BLaER1 (cell line): ENCODE measurements around the gene USP33.
"Not testable (repeated sequence)": the region's sequence is repeated elsewhere in the genome, so short reads cannot be mapped to it uniquely, and the experiment has no call there.

Experiments used
- H3K27ac ChIP-seq: shearing (Covaris generic); formaldehyde crosslinking; 2 replicates; pipeline ENCODE4 v1.8.1; 2022
- H3K27me3 ChIP-seq: shearing (Covaris generic); formaldehyde crosslinking; 2 replicates; pipeline ENCODE4 v1.8.1; 2022
- H3K36me3 ChIP-seq: shearing (Covaris generic); formaldehyde crosslinking; 2 replicates; pipeline ENCODE4 v1.8.1; 2022
- H3K4me1 ChIP-seq: shearing (Covaris generic); formaldehyde crosslinking; 2 replicates; pipeline ENCODE4 v1.8.1; 2022
- H3K4me2 ChIP-seq: shearing (Covaris generic); formaldehyde crosslinking; 2 replicates; pipeline ENCODE4 v1.8.1; 2022
- H3K4me3 ChIP-seq: shearing (Covaris generic); formaldehyde crosslinking; 2 replicates; pipeline ENCODE4 v1.8.1; 2022
- H3K9ac ChIP-seq: shearing (Covaris generic); formaldehyde crosslinking; 2 replicates; pipeline ENCODE4 v1.8.1; 2022
- H3K9me3 ChIP-seq: shearing (Covaris generic); formaldehyde crosslinking; 2 replicates; pipeline ENCODE4 v1.8.1; 2022
- H4K20me1 ChIP-seq: shearing (Covaris generic); formaldehyde crosslinking; 2 replicates; pipeline ENCODE4 v1.8.1; 2022
- Cebpa-rat ChIP-seq: shearing (Covaris generic); IDR thresholded peaks from 2 replicates; pipeline ENCODE4 v1.8.1; 2022

The USP33 gene

GRCh38 chr1:77759071-77760028 is at the start of gene USP33:
Gene USP33, minus strand, starts transcription at chr1:77759852. Its CDS starts 18,155 bp downstream, at chr1:77741697.
- H3K27ac ChIP-seq = peak within 1 kb of the TSS; percentile 93

DNA sequence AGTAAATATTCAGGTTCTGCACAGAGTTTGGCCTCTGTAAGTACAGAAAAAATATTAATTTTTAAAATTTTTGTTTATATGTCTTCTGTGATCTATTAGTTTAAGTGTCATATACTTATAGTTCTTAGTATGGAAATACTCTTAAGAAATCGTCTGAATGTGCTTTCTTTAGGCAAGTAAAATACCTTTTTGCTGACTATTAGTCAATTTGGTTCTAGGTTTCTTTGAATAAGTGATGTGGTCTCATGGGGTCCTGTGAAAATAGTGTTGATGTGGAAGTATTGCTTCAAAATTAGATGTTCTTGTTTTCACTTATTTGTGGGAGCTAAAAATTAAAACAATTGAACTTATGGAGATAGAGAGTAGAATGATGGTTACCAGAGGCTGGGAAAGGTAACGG is 43.7 kb upstream of the USP33 start:
- no peaks in the 10 kb centered on the region for H3K27me3 ChIP-seq
- no peak overlapping the region for H3K9ac ChIP-seq
- H3K9me3 ChIP-seq = no peaks in the 10 kb centered on the region
- H3K4me1 ChIP-seq = no peaks in the 10 kb centered on the region
- H4K20me1 ChIP-seq = peaks cover 14% of the 10 kb centered on the region; the same call in 1 of the 2 replicates
- H3K36me3 ChIP-seq = peaks cover 62% of the 10 kb centered on the region
- TF ChIP-seq Cebpa-rat = no peak
- no peak overlapping the region for H3K4me2 ChIP-seq
- no peak overlapping the region for H3K27ac ChIP-seq
- no peak overlapping the region for H3K4me3 ChIP-seq

More at GRCh38 chr1:77759071-77760028, at the start of gene USP33:
- peaks cover 38% of the 10 kb centered on the region for H3K4me1 ChIP-seq
- H3K9me3 ChIP-seq = no peaks in the 10 kb centered on the region
- H3K36me3 ChIP-seq = no peaks in the 10 kb centered on the region
- H3K27me3 ChIP-seq = no peaks in the 10 kb centered on the region
- H4K20me1 ChIP-seq = peaks cover 50% of the 10 kb centered on the region
- no peak for TF ChIP-seq Cebpa-rat
- H3K4me2 ChIP-seq = peak within 1 kb of the TSS; percentile 85
- peak within 1 kb of the TSS; percentile 95 for H3K4me3 ChIP-seq
- H3K9ac ChIP-seq = peak within 1 kb of the TSS; percentile 90

DNA sequence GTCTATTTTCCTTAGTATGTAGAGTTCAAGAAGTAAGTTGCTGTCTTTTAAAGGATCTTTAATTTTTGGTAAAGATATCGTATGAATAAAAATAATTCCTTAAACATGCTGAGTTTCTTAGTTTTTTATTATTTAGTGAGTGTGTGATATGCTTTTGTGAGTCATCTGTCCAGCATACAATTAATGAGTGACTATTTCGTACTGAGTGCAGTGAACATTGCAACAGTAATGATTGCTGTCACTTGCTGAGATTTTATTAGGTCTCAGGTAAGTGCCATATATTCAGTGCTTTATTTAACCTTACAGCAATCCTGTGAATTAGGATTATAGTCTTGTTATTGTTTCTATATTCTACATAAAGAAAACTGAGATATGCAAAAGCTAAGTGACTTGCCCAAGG is 42.4 kb upstream of the USP33 start:
- Histone ChIP-seq H3K4me3 (no peak overlapping the region), H3K4me2 (no peak overlapping the region), H3K9me3 (no peaks in the 10 kb centered on the region), H3K9ac (no peak overlapping the region), H4K20me1 (peaks cover 16% of the 10 kb centered on the region; the same call in 1 of the 2 replicates), H3K36me3 (peaks cover 52% of the 10 kb centered on the region), H3K27ac (no peak overlapping the region), H3K27me3 (no peaks in the 10 kb centered on the region), H3K4me1 (no peaks in the 10 kb centered on the region)
- TF ChIP-seq Cebpa-rat = no peak

GRCh38 chr1:77797991-77798390 is 38.3 kb upstream of the USP33 start:
- Histone ChIP-seq H3K36me3 (peaks cover 51% of the 10 kb centered on the region), H3K4me3 (no peak overlapping the region), H3K9me3 (no peaks in the 10 kb centered on the region), H3K9ac (no peak overlapping the region), H3K27ac (no peak overlapping the region), H3K27me3 (no peaks in the 10 kb centered on the region), H3K4me1 (no peaks in the 10 kb centered on the region), H3K4me2 (no peak overlapping the region), H4K20me1 (peaks cover 36% of the 10 kb centered on the region; the same call in 1 of the 2 replicates)
- TF ChIP-seq Cebpa-rat = no peak

DNA sequence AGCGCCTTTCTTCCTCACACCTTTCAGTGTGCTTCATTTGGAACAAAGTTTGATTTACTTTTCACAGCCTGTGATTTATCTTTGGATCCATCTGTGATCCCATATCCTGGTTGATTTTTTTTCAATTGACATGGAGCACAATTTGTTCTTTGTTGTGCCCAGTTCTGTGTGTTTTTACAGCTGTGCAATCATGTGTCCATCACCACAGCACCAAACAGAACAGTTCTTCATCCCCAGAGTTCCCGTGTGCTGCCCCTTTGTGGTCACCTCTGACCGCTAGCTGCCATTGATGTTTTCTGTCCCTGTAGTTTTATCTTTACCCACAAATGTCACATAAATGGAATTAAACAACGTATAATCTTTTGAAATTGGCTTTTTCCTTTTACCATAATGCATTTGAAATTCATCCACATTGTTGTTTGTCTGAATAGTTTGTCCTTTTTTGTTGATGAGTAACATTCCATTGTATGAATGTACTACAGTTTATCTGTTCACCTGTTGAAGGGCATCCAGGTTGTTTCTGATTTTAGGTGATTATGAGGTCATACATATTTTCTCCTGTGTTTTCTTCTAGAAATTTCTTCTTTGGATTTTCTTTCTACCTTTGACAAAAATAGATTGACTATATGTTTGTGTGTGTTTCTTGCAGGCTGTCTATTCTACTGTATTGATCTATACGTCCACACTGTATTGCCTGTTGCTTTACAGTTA is 37.2 kb upstream of the USP33 start:
- Histone ChIP-seq H3K36me3 (peaks cover 48% of the 10 kb centered on the region), H3K4me1 (no peaks in the 10 kb centered on the region), H3K9ac (no peak overlapping the region), H3K27me3 (no peaks in the 10 kb centered on the region), H3K4me2 (no peak overlapping the region), H4K20me1 (peaks cover 46% of the 10 kb centered on the region), H3K27ac (no peak overlapping the region), H3K4me3 (no peak overlapping the region), H3K9me3 (no peaks in the 10 kb centered on the region)
- no peak for TF ChIP-seq Cebpa-rat

DNA sequence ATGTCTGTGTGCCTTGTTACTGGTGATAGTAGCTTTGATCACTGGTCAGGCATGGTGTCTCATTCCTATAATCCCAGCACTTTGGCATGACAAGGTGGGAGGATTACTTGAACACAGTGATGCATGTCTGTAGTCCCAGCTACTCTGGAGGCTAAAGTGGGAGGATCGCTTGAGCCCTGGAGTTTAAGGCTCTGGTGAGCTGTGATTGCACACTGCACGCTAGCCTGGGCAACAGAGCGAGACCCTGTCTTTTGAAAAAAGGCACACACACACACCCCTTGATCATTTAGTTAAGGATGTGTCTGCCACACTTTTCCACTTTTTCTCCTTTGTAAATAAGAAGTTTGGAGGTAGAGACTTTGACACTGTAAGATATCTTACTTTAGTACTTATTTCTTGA is 34.9 kb upstream of the USP33 start:
- H3K4me3 ChIP-seq = no peak overlapping the region
- TF ChIP-seq Cebpa-rat = no peak
- no peak overlapping the region for H3K27ac ChIP-seq
- H3K4me2 ChIP-seq = no peak overlapping the region
- H3K9me3 ChIP-seq = no peaks in the 10 kb centered on the region
- peaks cover 32% of the 10 kb centered on the region for H4K20me1 ChIP-seq
- peaks cover 57% of the 10 kb centered on the region for H3K36me3 ChIP-seq
- no peaks in the 10 kb centered on the region for H3K27me3 ChIP-seq
- no peak overlapping the region for H3K9ac ChIP-seq
- no peaks in the 10 kb centered on the region for H3K4me1 ChIP-seq

GRCh38 chr1:77786093-77786741 is 26.6 kb upstream of the USP33 start:
- H3K27me3 ChIP-seq, H3K4me3 ChIP-seq, H3K27ac ChIP-seq, H3K9ac ChIP-seq, H3K4me2 ChIP-seq, H3K4me1 ChIP-seq: not testable (repeated sequence)
- peaks cover 76% of the 10 kb centered on the region for H3K36me3 ChIP-seq
- H3K9me3 ChIP-seq = peaks cover 49% of the 10 kb centered on the region
- peaks cover 14% of the 10 kb centered on the region; the same call in 1 of the 2 replicates for H4K20me1 ChIP-seq

DNA sequence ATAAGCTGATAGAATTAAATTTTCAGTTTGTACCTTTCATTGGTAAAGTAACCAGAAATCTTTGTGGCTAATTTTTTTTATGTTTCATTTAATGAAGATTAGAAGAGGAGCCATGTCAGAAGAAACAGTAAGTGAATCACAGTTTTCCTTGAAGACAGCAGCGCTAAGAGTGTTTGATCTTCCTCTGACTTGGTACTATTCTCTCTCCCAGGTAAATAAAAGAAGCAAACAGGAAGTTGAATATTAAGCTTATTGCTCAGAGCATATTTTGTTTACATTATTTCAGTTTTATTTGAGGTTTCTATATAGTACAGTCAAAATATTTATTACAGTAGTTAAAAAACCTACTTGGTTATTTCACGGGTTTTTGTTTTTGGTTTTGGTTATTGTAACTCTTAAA is 23.5 kb upstream of the USP33 start:
- peaks cover 24% of the 10 kb centered on the region for H3K4me1 ChIP-seq
- peaks cover 47% of the 10 kb centered on the region for H3K36me3 ChIP-seq
- H3K27me3 ChIP-seq = no peaks in the 10 kb centered on the region
- TF ChIP-seq Cebpa-rat = no peak
- H3K27ac ChIP-seq = no peak overlapping the region
- no peak overlapping the region for H3K4me2 ChIP-seq
- peaks cover 40% of the 10 kb centered on the region for H3K9me3 ChIP-seq
- no peak overlapping the region for H3K4me3 ChIP-seq
- no peak overlapping the region for H3K9ac ChIP-seq
- peaks cover 20% of the 10 kb centered on the region; the same call in 1 of the 2 replicates for H4K20me1 ChIP-seq

GRCh38 chr1:77781683-77782082 is 22.0 kb upstream of the USP33 start:
- Histone ChIP-seq H3K4me3 (no peak overlapping the region), H3K4me1 (peaks cover 24% of the 10 kb centered on the region), H4K20me1 (peaks cover 20% of the 10 kb centered on the region; the same call in 1 of the 2 replicates), H3K4me2 (peak overlapping the region; percentile 72), H3K36me3 (peaks cover 32% of the 10 kb centered on the region), H3K9ac (no peak overlapping the region), H3K9me3 (peaks cover 25% of the 10 kb centered on the region), H3K27ac (no peak overlapping the region), H3K27me3 (no peaks in the 10 kb centered on the region)
- no peak for TF ChIP-seq Cebpa-rat
